Neural progenitor cell (in vitro differentiated cells): ENCODE data around the gene SETD3.

Source experiments
- EZH2 ChIP-seq: fragments of 200-600 bp; sonication (generic); IDR thresholded peaks from 2 replicates; pipeline ENCODE4 v1.6.1; 2017; ENCODE audit warnings: antibody characterized with exemption, mild to moderate bottlenecking, moderate library complexity
- TF ChIP-seq, protein P1 (sequence below): fragments of 200-600 bp; sonication (generic); IDR thresholded peaks from 2 replicates; pipeline ENCODE4 v1.5.1; 2017; ENCODE audit warnings: antibody characterized with exemption, mild to moderate bottlenecking

DNA sequence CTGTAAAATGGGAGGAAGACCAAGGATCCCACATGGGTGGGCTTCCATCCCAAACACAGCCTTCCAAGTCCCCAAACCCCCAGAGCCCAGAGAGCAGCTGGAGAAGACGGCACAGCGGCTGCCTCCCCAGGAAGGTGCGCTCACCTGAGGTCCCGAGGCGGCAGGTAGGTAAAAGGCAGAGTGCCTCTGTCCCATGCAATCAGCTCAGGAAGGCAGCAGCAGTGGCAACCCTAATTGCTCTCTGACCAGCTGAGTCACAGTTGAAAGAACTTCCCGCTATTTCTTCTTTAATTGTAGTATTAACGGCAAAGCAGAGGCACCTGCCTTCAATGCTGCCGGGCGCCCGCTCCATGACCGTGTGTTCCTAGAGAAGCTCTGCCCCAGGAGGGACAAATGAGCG is 117.6 kb downstream of the SETD3 start:
- TF ChIP-seq EZH2 = no peak
- TF ChIP-seq, protein P1, sequence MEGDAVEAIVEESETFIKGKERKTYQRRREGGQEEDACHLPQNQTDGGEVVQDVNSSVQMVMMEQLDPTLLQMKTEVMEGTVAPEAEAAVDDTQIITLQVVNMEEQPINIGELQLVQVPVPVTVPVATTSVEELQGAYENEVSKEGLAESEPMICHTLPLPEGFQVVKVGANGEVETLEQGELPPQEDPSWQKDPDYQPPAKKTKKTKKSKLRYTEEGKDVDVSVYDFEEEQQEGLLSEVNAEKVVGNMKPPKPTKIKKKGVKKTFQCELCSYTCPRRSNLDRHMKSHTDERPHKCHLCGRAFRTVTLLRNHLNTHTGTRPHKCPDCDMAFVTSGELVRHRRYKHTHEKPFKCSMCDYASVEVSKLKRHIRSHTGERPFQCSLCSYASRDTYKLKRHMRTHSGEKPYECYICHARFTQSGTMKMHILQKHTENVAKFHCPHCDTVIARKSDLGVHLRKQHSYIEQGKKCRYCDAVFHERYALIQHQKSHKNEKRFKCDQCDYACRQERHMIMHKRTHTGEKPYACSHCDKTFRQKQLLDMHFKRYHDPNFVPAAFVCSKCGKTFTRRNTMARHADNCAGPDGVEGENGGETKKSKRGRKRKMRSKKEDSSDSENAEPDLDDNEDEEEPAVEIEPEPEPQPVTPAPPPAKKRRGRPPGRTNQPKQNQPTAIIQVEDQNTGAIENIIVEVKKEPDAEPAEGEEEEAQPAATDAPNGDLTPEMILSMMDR = no peak
